ENCODE data around the gene SLC13A3. TPM values are rescaled to one million over a fixed set of nuclear protein-coding genes. Genes with fewer than 3 reads are reported as not detected.

Gene SLC13A3
- total RNA-seq, 2 donors from 2014 or later = 0.08 to 0.25 TPM

DNA sequence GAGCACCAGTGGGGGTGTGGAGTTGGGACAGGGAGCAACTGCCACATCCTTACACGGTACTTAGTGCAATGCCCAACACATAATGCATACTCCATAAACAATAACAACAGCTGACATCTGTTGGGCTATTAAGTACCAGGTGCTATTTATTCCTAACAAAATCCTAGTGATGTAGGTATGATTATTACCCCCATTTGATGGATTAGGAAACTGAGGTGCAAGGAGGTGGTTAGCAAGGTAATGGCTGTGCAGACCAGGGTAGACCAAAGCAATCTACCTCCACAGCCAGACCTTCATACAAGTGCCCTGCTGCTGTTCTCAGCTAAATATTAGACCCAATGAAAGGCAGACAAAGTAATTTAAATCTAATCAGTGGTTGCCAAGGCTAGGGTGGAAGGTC is 36.8 kb downstream of the SLC13A3 start:
- Histone ChIP-seq H3K36me3 (no peaks in the 10 kb centered on the region), H3K4me1 (no peaks in the 10 kb centered on the region), H3K4me3 (no peak overlapping the region), H3K9ac (ENCODE audit: low read depth in 2 of 2, low read length in 2 of 2) (no peak overlapping the region), H3K27ac (no peak overlapping the region), H3K27me3 (no peaks in the 10 kb centered on the region), H3K9me3 (no peaks in the 10 kb centered on the region)
- DNase-seq = no peak
- intact Hi-C loops (cut with DNase I) = no loop called here
- TF ChIP-seq, protein P1, sequence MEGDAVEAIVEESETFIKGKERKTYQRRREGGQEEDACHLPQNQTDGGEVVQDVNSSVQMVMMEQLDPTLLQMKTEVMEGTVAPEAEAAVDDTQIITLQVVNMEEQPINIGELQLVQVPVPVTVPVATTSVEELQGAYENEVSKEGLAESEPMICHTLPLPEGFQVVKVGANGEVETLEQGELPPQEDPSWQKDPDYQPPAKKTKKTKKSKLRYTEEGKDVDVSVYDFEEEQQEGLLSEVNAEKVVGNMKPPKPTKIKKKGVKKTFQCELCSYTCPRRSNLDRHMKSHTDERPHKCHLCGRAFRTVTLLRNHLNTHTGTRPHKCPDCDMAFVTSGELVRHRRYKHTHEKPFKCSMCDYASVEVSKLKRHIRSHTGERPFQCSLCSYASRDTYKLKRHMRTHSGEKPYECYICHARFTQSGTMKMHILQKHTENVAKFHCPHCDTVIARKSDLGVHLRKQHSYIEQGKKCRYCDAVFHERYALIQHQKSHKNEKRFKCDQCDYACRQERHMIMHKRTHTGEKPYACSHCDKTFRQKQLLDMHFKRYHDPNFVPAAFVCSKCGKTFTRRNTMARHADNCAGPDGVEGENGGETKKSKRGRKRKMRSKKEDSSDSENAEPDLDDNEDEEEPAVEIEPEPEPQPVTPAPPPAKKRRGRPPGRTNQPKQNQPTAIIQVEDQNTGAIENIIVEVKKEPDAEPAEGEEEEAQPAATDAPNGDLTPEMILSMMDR (IDR thresholded peaks at IDR 0.05) = no peak

DNA sequence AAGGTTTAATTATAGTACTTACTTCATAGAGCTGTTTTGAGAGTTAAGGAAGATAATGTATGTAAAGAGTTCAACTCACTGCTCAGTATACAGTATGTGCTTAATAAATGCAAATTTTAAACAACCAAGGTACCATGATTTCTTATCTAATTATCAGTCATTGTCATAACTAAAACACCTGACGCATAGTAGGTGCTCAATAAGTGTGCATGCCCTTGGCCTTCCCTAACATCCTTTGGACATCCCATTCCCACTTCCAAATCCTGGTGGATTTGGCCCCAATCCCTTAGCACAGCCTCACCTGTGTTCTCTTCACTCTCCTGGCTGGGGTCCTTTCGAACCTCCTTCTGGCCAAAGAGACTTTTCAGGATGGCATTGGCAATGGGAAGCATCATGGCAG is 41.1 kb downstream of the SLC13A3 start:
- Histone ChIP-seq H3K27me3 (no peaks in the 10 kb centered on the region), H3K4me1 (no peaks in the 10 kb centered on the region)
- intact Hi-C loops (cut with DNase I) = no loop called here

DNA sequence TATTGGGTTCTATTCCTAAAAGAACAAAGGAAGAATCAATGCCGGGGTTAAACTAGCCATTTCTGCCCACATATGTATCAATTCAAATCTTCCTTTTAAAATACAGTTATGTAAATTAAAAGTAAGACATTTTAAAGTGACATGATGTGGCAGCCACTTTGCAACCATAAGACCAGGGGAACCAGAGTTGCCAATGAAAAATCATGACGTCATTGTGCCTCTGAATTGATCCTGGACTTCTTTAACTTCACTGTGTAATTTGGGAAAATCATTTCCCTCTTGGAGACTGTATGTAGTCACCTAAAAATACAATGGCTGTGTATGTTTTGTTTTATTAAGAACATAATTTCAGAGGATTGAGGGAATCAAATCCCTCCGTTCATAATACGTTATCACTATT is 42.2 kb downstream of the SLC13A3 start:
- DNase-seq = no peak
- H3K36me3 ChIP-seq = no peaks in the 10 kb centered on the region
- H3K27ac ChIP-seq = no peak overlapping the region
- TF ChIP-seq, protein P1 (IDR thresholded peaks at IDR 0.05) = no peak
- H3K4me1 ChIP-seq = no peaks in the 10 kb centered on the region
- intact Hi-C loops (cut with DNase I) = no loop called here
- H3K9me3 ChIP-seq = no peaks in the 10 kb centered on the region
- H3K4me3 ChIP-seq = no peak overlapping the region
- H3K27me3 ChIP-seq = no peaks in the 10 kb centered on the region
- no peak overlapping the region for H3K9ac ChIP-seq (ENCODE audit: low read depth in 2 of 2, low read length in 2 of 2)

More for the DNA sequence above, 41.1 kb downstream of the SLC13A3 start:
- DNase-seq = no peak
- no peaks in the 10 kb centered on the region for H3K36me3 ChIP-seq
- TF ChIP-seq, protein P1 (IDR thresholded peaks at IDR 0.05) = no peak
- H3K9me3 ChIP-seq = no peaks in the 10 kb centered on the region
- no peak overlapping the region for H3K27ac ChIP-seq
- H3K9ac ChIP-seq (ENCODE audit: low read depth in 2 of 2, low read length in 2 of 2) = no peak overlapping the region
- no peak overlapping the region for H3K4me3 ChIP-seq

DNA sequence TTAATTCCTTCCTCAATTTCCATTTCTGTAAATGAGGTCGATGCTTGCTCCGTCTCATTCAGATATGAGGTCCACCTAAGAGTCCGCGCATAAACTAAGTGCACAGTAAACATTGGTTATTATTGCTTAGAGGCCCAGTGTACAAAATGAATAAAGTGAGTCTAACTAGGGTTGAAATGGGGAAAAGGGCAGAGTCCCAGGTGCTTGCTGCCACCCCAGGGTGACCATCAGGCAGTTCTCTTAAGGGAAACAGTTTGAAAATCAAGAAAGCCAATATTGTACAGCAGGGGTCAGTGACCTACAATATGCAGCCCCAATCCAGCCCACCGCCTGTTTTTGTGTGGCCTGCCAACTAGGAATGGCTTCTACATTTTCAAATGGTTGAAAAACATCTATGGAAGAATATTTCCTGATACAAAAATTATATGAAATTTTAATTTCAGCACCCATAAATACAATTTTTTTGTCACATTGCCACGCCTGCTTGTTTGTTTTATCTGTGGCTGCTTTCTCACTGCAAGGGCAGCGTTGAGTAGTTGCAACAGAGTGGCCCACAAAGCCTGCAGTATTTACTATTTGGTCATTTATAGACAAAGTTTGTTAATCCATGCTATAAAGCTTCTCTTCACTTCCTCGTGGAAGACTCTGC is 43.3 kb downstream of the SLC13A3 start:
- DNase-seq = no peak
- intact Hi-C loops (cut with DNase I) = no loop called here
- Histone ChIP-seq H3K27me3 (no peaks in the 10 kb centered on the region), H3K4me3 (no peak overlapping the region), H3K36me3 (no peaks in the 10 kb centered on the region), H3K9me3 (no peaks in the 10 kb centered on the region), H3K4me1 (no peaks in the 10 kb centered on the region), H3K9ac (ENCODE audit: low read depth in 2 of 2, low read length in 2 of 2) (no peak overlapping the region), H3K27ac (no peak overlapping the region)
- TF ChIP-seq, protein P1 (IDR thresholded peaks at IDR 0.05) = no peak

DNA sequence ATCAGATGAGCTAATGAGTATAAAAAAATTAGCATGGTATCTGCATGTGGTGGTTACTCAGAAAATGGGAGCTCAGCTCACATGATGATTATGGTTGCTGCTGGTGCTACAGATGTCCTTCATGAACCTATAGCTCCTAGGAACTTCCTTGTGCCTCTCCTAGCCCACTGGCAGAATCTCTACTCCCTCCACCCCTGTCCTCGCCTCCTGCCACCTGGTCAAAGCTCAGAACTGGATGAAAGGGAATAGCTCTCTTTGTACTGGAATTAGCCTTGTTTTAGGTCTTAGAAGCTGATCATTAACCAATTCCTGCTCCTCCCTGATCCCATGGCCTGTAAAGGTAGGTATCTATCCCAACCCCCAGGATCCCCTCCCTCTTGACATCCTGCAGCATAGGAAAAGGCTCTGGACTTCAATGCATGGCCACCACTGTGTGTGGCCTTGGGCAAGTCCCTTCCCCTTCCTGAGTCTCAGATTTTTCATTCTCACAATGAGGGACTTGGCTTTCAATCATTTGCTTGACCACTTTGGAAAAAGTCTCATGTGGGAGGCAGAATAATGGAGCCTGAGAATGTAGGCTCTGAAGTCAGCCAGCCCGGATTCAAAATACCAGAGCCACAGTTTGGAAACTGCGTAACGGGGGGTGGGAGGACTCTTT is 43.9 kb downstream of the SLC13A3 start:
- Histone ChIP-seq H3K9me3 (no peaks in the 10 kb centered on the region), H3K27ac (no peak overlapping the region)
- DNase-seq = no peak

More for the DNA sequence above, 43.9 kb downstream of the SLC13A3 start:
- Histone ChIP-seq H3K4me3 (no peak overlapping the region), H3K4me1 (no peaks in the 10 kb centered on the region), H3K27me3 (no peaks in the 10 kb centered on the region), H3K9ac (ENCODE audit: low read depth in 2 of 2, low read length in 2 of 2) (no peak overlapping the region), H3K36me3 (no peaks in the 10 kb centered on the region)
- intact Hi-C loops (cut with DNase I) = no loop called here
- TF ChIP-seq, protein P1 (IDR thresholded peaks at IDR 0.05) = no peak

Data from colonic mucosa (tissue), 4 donors.